B cell (primary cell): ENCODE measurements around the gene PDK2. TPM values are rescaled to one million over a fixed set of nuclear protein-coding genes. Genes with fewer than 3 reads are reported as not detected.

Experiments used
- ATAC-seq: fragments of 200-7000 bp; cut with Tn5 transposase; one replicate; pipeline ENCODE4 v1.10.0; 2021; ENCODE audit warnings: low read depth, mild to moderate bottlenecking, moderate number of reproducible peaks, moderate library complexity
- CTCF ChIA-PET: fragments of 350-600 bp; sonication (Branson Sonifier 250); formaldehyde crosslinking; loops from one replicate; lab custom pipeline; 2021; ENCODE audit warnings: antibody characterized with exemption, inconsistent platforms; lab: Charles Lee
- POLR2A ChIA-PET: fragments of 350-600 bp; sonication (Branson Sonifier 250); formaldehyde crosslinking; loops from one replicate; lab custom pipeline; 2021; ENCODE audit warnings: antibody characterized with exemption; lab: Charles Lee
- DNase-seq: peaks from one replicate; pipeline ENCODE4 v3.0.0; 2013
- H2AFZ ChIP-seq: 2 replicates; pipeline ENCODE4 v1.6.1; 2012; ENCODE audit warnings: mild to moderate bottlenecking, low read depth, low read length; ENCODE audit not compliant: insufficient read depth, poor library complexity, severe bottlenecking
- H3K27ac ChIP-seq, 2 donors: 1 replicate in 1 of 2; 2 replicates in 1 of 2; pipeline ENCODE4 v1.5.1; 2012 to 2013; ENCODE audit warnings: low read length in 2 of 2, mild to moderate bottlenecking in 2 of 2, moderate library complexity in 1 of 2
- H3K27me3 ChIP-seq, 4 experiments: fragments of 200-600 bp in 1 of 4; sonication (generic) in 1 of 4; replicated peaks in 1 of 4; 1 replicate in 2 of 4; 2 replicates in 2 of 4; pipeline versions ENCODE4 v1.6.1 to v1.7.0; 2013 to 2016; ENCODE audit warnings: low read length in 3 of 4, mild to moderate bottlenecking in 2 of 4, mixed read lengths in 1 of 4, moderate library complexity in 1 of 4; ENCODE audit not compliant: insufficient read depth in 4 of 4, control insufficient read depth in 3 of 4; ENCODE audit errors: control extremely low read depth in 1 of 4
- H3K36me3 ChIP-seq, 2 experiments: replicated peaks in 1 of 2; 1 replicate in 1 of 2; 2 replicates in 1 of 2; pipeline versions ENCODE4 v1.6.1 to v1.7.1; 2013; ENCODE audit warnings: low read length in 1 of 2; ENCODE audit not compliant: insufficient read depth in 2 of 2, control insufficient read depth in 1 of 2; ENCODE audit errors: control extremely low read depth in 1 of 2, extremely low read depth in 1 of 2
- H3K4me1 ChIP-seq, 2 donors: fragments of 200-600 bp in 1 of 2; sonication (generic) in 1 of 2; 1 replicate in 1 of 2; 2 replicates in 1 of 2; pipeline versions ENCODE4 v1.5.1 to v1.6.1; 2013 to 2017; ENCODE audit warnings: low read length in 2 of 2; ENCODE audit not compliant: control insufficient read depth in 2 of 2, insufficient read depth in 2 of 2
- H3K4me2 ChIP-seq: replicated peaks from 2 replicates; pipeline ENCODE3; 2012; ENCODE audit warnings: mild to moderate bottlenecking, low read depth, low read length; ENCODE audit not compliant: poor library complexity, severe bottlenecking
- H3K4me3 ChIP-seq, 5 experiments: fragments of 200-600 bp in 1 of 5; sonication (generic) in 1 of 5; 1 replicate in 3 of 5; 2 replicates in 2 of 5; pipeline versions ENCODE4 v1.5.1 to v1.7.0; 2011 to 2016; ENCODE audit warnings: low read length in 4 of 5, mild to moderate bottlenecking in 4 of 5, low read depth in 2 of 5, control low read depth in 1 of 5, moderate library complexity in 1 of 5; ENCODE audit not compliant: insufficient read depth in 1 of 5; ENCODE audit errors: control extremely low read depth in 1 of 5, extremely low read depth in 1 of 5
- H3K79me2 ChIP-seq: fragments of 200-600 bp; sonication (generic); one replicate; pipeline ENCODE4 v1.6.0; 2016; ENCODE audit warnings: low read length; ENCODE audit not compliant: control insufficient read depth, insufficient read depth
- H3K9ac ChIP-seq: fragments of 200-600 bp; sonication (generic); 2 replicates; pipeline ENCODE4 v1.6.1; 2017; ENCODE audit warnings: mild to moderate bottlenecking, low read length, moderate library complexity
- H3K9me3 ChIP-seq, 3 donors: one replicate each; pipeline versions ENCODE4 v1.6.1 to v1.7.1; 2013; ENCODE audit warnings: low read length in 2 of 3; ENCODE audit not compliant: control insufficient read depth in 2 of 3, insufficient read depth in 1 of 3; ENCODE audit errors: control extremely low read depth in 1 of 3
- H4K20me1 ChIP-seq: 2 replicates; pipeline ENCODE4 v1.6.0; 2012; ENCODE audit warnings: mild to moderate bottlenecking, low read length; ENCODE audit not compliant: insufficient read depth, control insufficient read depth, poor library complexity, severe bottlenecking
- H3K27ac Mint-ChIP-seq: one replicate; pipeline ENCODE4 v1.8.0; 2021; ENCODE audit warnings: mixed read lengths
- H3K27me3 Mint-ChIP-seq: one replicate; pipeline ENCODE4 v1.8.0; 2021; ENCODE audit warnings: mixed read lengths
- H3K4me1 Mint-ChIP-seq: one replicate; pipeline ENCODE4 v1.8.0; 2021; ENCODE audit warnings: mixed read lengths
- H3K4me3 Mint-ChIP-seq: one replicate; pipeline ENCODE4 v1.8.0; 2021; ENCODE audit warnings: mixed read lengths
- H3K9me3 Mint-ChIP-seq: one replicate; pipeline ENCODE4 v1.8.0; 2022; ENCODE audit warnings: mixed read lengths; ENCODE audit not compliant: insufficient read depth
- EZH2 ChIP-seq: IDR thresholded peaks from 2 replicates; pipeline ENCODE4 v1.6.1; 2012; ENCODE audit warnings: borderline replicate concordance, low read depth, mild to moderate bottlenecking, moderate library complexity, low read length; ENCODE audit not compliant: insufficient read depth, poor library complexity, severe bottlenecking
- WGBS: methylation state at CpG from one replicate; pipeline ENCODE4 v1.1.5; 2013; ENCODE audit warnings: missing lambda C conversion rate; ENCODE audit not compliant: insufficient coverage; 5-methylcytosine and 5-hydroxymethylcytosine counted together
- intact Hi-C: fragments of 100-400 bp; cut with micrococcal nuclease; formaldehyde crosslinking; loops from one replicate; pipeline ENCODE4 v1.10.0; 2022
- polyA plus RNA-seq: library from polyadenylated mRNA; depleted of rRNA; stranded (reverse); fragments of >200 nt; gene quantifications from 2 replicates; pipeline ENCODE4 v1.2.3, GENCODE V29; 2012
- total RNA-seq, 2 donors: library from RNA; stranded (reverse); fragments of 120-200 nt in 1 of 2; gene quantifications; 1 replicate in 1 of 2; 2 replicates in 1 of 2; pipeline versions ENCODE4 v1.2.3 to v1.2.4, GENCODE V29; 2013 to 2022
- TF ChIP-seq, protein P1 (sequence below): fragments of 200-600 bp; IDR thresholded peaks from one replicate; pipeline ENCODE4 v1.8.0; 2022; ENCODE audit warnings: antibody characterized with exemption, mild to moderate bottlenecking

PDK2 gene
- total and polyA plus RNA-seq, 2 donors (not counting 1 experiment from before 2014, with no cell fraction given), result 35.2 to 73.2 TPM

DNA sequence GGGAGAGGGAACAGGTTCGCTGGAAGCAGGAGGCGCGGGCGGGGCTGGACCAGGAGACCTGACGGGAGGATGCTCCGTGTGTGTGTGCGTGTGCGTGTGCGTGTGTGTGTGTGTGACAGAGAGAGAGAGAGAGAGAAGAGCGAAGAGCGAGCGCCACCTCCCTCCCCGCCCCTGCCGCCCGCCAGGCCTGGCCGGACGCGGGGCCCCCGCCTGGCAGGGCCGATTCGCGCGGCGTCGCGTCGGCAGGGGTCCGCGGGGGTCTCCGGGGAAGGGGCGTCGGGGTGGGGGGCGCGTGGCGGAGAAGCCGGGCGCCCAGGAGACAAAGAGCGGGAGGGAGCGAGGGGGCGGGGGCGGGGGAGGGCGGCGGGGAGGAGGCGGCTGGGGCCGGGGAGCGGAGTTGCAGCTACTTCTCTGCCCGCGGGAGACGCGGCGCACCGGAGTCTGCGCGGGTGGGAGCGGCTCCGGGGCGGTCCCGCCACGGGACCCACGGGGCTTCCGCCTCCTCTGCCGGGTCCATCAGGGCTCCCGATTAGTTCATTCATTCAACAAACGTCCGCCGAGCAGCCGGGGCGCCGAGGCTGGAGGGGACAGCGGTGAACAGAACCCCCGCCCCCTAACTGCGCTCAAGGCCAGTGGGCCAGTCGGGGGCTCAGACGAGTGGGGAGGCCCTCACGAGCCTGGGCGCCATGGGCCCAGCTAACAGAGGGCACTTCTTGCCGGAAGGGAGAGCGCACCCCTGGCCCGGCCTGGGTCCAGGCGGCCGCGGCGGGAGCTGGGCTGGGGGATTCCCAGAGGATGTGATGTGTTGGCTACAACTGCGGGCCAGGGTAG, 34.8 kb downstream of the PDK2 start, which contains the start of gene SAMD14:
Gene SAMD14, minus strand, starts transcription at position 433 of the 831 bp plus-strand sequence. CDS start 5,201 bp downstream, outside the sequence.
- Histone ChIP-seq H2AFZ (peak within 1 kb of the TSS; percentile 71), H3K9ac (peak within 1 kb of the TSS; percentile 68)
- no peaks in the 10 kb centered on the region for H3K9me3 Mint-ChIP-seq

More for the DNA sequence above, 34.8 kb downstream of the PDK2 start, which contains the start of gene SAMD14:
- Mint-ChIP-seq H3K27ac (peak within 1 kb of the TSS; percentile 83), H3K4me3 (peak within 1 kb of the TSS; percentile 83), H3K4me1 (peaks cover 34% of the 10 kb centered on the region), H3K27me3 (peaks cover 10% of the 10 kb centered on the region)
- peaks cover 0 to 28% (median 9%) of the 10 kb centered on the region in 4 experiments for H3K27me3 ChIP-seq
- H3K36me3 ChIP-seq, result peaks cover 3 to 18% of the 10 kb centered on the region in 2 experiments
- intact Hi-C loops, result no loop called here
- peaks cover 27% of the 10 kb centered on the region for H4K20me1 ChIP-seq
- H3K9me3 ChIP-seq, result peaks cover 0 to 8% (median 0%) of the 10 kb centered on the region in 3 donors
- under 1% methylated on average over 44 of the region's 84 CpGs for WGBS
- H3K4me3 ChIP-seq, result peak within 1 kb of the TSS in 4 of 5 experiments; percentile 49 to 69 (median 57)
- no peaks in the 10 kb centered on the region for H3K79me2 ChIP-seq
- CTCF ChIA-PET, result interaction anchor here (0.6 to 3.4 kb wide), 11 partner anchors 9 to 569 kb away, joined by 3 to 16 read pairs (median 5); partner anchors contain the start of gene PDK2
- peak within 1 kb of the TSS; percentile 99 for H3K4me2 ChIP-seq
- POLR2A ChIA-PET, result interaction anchor here (0.6 to 1.2 kb wide), 5 partner anchors 10 to 49 kb away, joined by 3 to 19 read pairs (median 4); no protein-coding TSS in a partner anchor
- ATAC-seq, result peak; percentile 61
- peaks cover 27 to 35% of the 10 kb centered on the region in 2 donors for H3K4me1 ChIP-seq
- TF ChIP-seq EZH2, result no peak
- TF ChIP-seq, protein P1, sequence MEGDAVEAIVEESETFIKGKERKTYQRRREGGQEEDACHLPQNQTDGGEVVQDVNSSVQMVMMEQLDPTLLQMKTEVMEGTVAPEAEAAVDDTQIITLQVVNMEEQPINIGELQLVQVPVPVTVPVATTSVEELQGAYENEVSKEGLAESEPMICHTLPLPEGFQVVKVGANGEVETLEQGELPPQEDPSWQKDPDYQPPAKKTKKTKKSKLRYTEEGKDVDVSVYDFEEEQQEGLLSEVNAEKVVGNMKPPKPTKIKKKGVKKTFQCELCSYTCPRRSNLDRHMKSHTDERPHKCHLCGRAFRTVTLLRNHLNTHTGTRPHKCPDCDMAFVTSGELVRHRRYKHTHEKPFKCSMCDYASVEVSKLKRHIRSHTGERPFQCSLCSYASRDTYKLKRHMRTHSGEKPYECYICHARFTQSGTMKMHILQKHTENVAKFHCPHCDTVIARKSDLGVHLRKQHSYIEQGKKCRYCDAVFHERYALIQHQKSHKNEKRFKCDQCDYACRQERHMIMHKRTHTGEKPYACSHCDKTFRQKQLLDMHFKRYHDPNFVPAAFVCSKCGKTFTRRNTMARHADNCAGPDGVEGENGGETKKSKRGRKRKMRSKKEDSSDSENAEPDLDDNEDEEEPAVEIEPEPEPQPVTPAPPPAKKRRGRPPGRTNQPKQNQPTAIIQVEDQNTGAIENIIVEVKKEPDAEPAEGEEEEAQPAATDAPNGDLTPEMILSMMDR, result no peak
- peak; percentile 69 for DNase-seq
- H3K27ac ChIP-seq, result no peak within 1 kb of the TSS
